Neural progenitor cell (in vitro differentiated cells): ENCODE results near the gene PARN.

Source experiments
- EZH2 ChIP-seq: fragments of 200-600 bp; sonication (generic); IDR thresholded peaks from 2 replicates; pipeline ENCODE4 v1.6.1; 2017; ENCODE audit warnings: antibody characterized with exemption, mild to moderate bottlenecking, moderate library complexity
- TF ChIP-seq, protein P1 (sequence below): fragments of 200-600 bp; sonication (generic); IDR thresholded peaks from 2 replicates; pipeline ENCODE4 v1.5.1; 2017; ENCODE audit warnings: antibody characterized with exemption, mild to moderate bottlenecking

DNA sequence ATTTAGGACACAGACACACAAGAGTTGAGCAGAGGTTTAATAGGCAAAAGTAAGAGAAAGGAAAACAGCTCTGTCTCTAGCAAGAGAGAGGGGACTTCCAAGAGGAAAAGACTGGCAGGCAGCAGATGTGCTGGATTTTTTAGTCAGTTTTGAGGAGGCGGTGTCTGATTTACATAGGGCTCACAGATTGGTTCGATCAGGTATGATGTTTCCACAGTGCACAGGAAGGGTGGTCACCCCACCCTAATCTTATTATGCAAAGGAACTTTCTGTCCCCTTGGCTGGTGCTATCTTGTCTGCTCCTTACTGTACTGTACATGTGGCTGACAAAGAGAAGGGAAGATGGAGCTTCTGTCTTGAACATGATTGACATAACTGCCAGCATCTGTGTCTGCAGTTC is 28.0 kb upstream of the PARN start:
- no peak for TF ChIP-seq EZH2
- TF ChIP-seq, protein P1, sequence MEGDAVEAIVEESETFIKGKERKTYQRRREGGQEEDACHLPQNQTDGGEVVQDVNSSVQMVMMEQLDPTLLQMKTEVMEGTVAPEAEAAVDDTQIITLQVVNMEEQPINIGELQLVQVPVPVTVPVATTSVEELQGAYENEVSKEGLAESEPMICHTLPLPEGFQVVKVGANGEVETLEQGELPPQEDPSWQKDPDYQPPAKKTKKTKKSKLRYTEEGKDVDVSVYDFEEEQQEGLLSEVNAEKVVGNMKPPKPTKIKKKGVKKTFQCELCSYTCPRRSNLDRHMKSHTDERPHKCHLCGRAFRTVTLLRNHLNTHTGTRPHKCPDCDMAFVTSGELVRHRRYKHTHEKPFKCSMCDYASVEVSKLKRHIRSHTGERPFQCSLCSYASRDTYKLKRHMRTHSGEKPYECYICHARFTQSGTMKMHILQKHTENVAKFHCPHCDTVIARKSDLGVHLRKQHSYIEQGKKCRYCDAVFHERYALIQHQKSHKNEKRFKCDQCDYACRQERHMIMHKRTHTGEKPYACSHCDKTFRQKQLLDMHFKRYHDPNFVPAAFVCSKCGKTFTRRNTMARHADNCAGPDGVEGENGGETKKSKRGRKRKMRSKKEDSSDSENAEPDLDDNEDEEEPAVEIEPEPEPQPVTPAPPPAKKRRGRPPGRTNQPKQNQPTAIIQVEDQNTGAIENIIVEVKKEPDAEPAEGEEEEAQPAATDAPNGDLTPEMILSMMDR, result no peak
